Dedifferentiated amniotic fluid mesenchymal stem cell (primary cell): Measurements from ENCODE around the gene ATG13.

Experiments
- DNase-seq: peaks from one replicate; pipeline ENCODE4 v3.0.0-alpha.2; 2016; ENCODE audit errors: extremely low spot score

ATG13 gene

DNA sequence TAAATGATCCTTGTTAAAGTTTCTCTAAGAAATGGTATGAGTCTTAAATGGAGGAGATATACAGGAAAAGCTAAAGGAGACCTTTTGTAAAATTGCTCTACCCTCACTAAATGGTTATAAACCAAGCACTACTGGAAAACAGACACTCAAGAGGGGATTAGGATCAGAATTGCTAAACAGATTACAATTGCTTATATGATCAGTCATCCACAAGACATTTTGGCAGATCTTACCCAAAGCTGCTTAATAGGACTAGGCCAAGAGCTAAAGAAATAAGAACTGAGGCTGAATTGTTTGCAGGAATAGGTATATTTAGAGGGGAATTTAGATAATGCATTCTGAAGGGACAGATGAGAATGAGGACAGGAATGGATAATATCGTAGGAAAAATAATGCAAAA, 9.8 kb upstream of the ATG13 start:
- DNase-seq, result no peak

DNA sequence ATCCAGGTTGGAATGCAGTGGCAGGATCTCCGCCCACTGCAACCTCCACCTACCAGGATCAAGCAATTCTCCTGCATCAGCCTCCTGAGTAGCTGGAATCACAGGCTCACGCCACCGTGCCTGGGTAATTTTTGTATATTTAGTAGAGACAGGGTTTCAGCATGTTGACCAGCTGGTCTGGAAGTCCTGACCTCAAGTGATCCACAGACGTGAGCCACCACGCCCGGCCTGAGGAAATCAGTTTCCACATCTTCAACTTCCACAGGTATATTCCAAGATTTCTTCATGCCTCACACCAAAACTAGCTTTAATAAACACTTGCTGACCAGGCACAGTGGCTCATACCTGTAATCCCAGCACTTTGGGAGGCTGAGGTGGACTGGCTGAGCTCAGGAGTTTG, 8.0 kb upstream of the ATG13 start:
- DNase-seq, result no peak

DNA sequence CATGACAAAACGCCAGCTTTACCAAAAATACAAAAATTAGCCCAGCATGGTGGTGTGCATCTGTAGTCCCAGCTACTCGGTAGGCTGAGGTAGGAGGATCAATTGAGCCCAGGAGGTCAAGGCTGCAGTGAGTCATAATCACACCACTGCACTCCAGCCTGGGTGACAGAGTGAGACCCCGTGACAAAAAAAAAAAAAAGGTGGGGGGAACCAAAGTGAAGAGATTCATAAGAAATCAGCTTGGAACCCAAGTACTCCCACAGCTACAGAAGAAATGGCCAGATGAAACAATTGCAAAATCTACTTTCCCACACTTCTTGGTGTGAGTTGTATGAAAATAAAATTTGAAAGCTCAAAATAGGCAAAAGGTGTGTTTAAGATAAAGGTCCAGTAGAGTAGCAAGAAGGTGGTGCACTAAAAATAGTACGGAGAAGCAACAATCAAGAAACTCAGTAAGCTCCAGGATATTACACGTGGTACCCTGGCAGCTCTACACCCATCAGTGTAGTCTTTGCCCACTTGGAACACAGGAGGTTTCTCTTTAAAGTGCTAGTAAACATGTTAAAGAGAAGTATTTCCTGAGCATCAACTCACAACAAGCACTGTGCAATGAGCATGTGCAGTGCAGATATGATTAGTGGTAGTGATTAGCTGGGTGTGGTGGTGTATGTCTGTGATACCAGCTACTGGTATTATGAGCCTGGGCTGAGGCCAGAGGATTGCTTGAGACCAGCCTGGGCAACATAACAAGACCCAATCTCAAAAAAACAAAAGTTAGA, 5.6 kb upstream of the ATG13 start:
- DNase-seq, result no peak

DNA sequence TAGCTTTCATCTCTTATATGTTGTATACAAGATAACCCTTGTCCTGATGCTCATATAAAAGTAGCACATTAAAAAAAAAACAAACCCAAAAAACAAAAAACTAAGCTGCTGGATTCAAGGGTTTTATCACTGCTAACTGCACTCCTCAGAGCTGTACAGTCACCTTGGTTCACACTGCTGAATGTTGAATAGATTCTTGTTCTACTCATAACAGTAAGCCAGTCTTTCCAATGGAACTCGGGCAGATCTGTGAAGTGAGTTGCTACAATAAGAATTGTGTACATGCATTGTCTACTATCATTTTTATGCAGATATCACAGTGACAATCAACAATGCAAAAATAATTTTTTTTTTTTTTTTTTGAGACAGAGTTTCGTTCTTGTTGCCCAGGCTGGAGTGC, 5.0 kb upstream of the ATG13 start:
- DNase-seq, result no peak

DNA sequence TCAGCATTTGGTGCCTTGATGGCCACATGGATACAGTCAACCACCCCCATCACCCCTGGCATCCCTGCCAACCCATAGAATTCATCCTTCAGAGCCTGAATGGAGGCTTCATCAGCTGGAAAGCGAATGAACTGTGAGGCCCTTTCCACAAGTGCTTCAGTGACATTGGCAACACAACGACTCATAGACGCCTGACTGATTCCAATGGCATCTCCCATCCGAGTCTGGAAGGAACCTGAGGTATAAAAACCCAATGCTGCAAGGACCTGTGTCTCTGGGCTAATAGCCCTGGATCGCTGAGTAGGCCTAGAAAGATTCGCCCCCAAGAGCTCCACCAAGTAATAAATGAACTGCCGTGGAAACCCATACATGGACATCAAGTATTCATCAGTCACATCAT, 1.6 kb upstream of the ATG13 start:
- no peak for DNase-seq

DNA sequence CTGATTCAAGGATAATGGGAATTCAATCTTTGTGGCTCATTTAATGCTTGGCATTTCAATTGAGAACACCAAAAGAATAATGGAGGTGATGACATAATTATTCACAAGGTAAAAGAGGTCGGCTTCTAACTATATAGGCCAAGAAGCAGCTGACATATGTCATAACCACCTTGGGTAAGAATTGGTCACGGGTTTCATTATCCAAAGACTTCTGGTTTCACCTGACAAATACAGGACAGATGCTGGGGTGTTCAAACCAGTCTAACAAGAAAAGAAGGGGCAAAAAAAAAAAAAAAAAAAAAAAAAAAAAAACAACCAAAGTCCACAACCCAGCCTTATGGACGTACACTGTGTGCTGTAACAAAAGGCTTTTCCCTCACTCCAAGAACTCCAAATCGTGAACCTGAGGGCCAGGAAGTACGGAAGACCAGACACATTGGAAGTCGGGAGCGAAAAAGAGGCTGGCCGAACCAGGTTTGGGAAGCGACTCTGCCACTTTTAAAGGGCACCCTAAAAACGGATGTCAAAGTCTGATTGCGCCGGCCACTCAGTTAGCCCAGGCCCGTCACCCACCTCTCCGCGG, 711 bp upstream of the ATG13 start:
- peak; percentile 22 for DNase-seq

DNA sequence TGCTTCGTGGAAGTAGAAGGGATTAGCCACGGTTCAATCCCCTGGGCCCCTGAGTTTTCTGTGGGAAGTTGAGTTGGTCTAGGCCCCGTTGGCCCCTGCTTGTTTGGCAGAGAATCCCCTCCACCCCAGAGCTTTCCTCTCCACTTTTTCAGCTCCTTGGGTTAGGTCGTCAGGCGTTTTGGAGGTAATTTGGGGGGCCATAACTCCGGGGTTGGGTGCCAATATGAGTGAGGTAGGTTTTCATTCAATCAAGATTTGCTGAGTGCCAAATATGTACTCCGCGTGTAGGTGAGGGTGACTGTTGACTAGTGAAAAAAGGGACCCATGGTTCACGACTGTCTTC, 590 bp downstream of the ATG13 start:
- DNase-seq, result no peak

DNA sequence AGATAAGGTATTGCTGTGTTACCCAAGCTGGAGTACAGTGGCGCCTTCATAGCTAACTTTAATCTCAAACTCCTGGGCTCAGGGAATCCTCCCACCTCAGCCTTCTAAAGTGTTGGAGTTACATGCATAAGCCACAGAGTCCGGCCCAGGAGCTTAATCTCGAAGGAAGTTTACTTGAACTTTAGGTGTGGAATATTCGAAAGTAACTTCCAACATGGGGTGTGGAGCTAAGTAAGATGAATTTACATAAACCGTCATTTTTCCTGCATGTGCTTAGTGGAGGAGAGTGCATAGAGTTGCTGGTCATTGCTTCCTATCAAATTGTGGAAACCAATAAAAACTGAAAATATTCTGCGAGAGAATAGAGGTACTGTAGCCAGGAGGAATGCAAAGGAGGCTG, 1.5 kb downstream of the ATG13 start:
- DNase-seq, result no peak

DNA sequence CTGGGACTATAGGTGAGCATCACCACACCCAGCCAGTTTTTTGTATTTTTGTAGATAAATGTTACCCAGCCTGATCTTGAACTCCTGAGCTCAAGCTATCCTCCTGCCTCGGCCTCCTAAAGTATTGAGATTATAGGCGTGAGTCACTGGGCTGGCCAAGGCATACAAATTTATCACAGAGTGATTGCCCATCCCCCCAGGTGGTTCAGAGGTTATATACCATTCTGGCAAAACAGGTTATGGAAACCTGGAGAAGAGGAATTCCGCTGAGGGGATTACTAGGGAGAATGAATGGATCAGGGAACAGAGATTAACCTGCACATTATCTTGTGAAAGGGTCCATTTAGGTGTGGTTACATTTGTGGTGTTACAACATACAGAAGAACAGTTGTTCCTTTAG, 8.1 kb downstream of the ATG13 start:
- DNase-seq, result no peak

DNA sequence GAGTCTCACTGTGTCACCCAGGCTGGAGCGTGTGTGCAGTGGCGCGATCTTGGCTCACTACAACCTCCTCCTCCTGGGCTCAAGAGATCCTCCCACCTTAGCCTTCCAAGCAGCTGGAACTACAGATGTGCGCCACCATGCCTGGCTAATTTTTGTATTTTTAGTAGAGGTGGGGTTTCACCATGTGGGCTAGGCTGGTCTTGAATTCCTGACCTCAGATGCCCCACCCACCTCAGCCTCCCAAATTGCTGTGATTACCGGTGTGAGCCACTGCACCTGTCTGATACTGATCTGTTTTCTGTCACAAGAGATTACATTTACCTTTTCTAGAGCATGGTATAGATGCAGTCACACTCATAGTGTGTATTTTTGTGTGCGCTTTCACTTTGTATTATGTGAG, 11.6 kb downstream of the ATG13 start:
- no peak for DNase-seq

DNA sequence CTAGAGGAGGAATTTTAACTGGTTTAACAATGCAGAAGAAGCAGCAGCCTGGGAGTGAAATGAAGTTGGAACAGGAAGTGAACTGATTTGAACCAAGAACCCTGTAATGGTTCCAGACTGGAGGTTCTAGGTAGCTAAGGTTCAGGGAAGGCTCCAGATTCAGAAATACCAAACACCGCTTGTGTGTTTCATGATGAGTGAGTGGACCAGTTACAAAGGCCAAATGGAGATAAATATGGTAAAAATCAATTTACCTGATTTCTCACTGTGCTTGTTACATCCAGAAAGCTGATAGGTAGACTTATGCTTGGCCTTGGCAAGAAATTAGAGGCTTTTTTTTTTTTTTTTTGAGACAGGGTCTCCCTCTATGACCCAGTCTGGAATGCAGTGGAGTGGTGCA, 12.9 kb downstream of the ATG13 start:
- DNase-seq, result no peak

DNA sequence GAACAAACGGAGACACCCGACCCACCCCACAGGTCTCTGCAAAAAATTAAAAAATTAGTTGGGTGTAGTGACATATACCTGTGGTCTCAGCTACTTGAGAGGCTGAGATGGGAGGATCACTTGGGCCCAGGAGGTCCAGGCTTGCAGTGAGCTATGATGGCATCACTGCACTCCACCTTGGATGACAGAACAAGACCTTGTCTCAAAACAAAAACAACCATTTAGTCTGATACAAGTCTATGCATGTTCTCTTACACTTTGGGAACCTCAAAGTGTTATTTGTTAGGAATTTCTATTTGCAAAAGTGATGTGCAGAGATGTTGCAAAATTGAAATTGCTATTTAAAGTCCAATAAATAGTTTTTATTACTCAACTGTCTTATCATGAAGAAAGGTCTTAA, 14.3 kb downstream of the ATG13 start:
- DNase-seq, result no peak

DNA sequence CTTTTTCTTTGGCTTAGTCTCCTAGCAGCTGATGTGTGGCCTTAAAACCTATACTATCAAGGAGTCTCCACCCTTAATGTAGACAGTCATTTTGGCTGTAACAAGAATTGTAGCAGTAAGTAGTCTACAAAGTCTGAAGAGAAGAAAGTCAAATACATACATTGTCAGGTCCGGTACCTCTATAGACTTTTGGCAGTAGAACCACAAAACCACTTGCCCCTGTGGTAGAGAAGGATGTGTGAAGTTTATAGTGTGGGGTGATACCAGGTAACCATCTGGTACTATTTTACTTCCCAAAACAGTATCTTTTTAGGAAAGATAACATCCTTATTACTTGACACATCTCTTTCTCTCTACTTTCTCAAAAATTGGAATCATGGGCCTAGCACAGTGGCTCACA, 15.1 kb downstream of the ATG13 start:
- no peak for DNase-seq

DNA sequence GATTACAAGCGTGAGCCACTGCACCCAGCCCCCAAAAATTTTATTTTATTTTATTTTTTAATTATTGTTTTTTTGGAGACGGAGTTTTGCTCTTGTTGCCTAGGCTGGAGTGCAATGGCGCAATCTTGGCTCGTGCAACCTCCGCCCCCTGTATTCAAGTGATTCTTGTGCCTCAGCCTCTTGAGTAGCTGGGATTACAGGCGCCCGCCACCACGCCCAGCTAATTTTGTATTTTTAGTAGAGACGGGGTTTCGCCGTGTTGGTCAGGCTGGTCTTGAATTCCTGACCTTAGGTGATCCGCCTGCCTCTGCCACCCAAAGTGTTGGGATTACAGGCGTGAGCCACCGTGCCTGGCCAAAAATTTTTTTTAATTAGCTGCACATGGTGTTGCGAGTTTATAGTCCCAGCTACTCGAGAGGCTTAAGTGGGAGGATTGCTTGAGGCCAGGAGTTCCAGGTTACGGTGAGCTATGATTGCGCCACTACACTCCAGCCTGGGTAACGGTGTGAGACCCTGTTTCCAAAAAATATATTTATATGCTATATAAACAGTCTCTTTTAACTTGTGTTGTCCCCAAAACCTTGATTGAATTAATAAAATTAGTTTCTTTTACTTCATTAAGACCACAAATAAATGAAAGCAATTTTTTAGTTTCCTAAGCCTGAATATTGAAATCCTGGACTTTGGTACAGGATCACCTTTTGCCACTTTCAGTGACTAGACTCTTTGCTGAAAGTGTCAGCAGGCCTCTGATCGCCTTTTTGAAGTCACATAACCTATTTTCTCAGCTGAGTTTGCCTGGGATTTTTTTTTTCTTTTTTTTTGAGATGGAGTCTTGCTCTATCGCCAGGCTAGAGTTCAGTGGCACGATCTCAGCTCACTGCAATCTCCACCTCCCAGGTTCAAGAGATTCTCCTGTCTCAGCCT, 16.2 kb downstream of the ATG13 start:
- no peak for DNase-seq

DNA sequence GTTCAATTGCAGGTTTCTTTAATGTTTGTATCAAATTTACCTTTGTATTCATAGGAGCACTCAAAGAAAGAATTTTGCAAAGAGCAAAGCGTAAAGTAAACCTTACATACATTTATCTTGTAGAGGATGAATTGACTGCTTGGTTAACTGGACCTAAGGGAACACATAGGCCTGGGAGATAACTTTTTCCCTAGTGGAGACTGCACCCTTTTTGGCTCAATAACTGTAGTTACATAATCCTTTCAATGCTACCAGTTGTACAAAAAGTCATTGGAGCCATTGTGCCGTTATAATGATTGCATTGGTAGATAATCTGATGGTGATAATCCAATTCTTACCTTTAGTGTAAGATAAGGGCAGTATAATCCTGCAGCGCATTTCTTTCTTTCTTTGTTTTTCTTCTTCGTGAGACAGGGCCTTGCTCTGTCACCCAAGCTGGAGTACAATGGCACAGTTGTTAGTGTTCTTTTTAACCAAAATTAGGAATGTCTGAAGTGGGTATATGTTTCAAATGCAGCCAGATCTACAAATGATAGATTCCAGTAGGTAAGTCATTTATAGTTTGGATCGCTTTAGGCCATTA, 18.3 kb downstream of the ATG13 start:
- no peak for DNase-seq

DNA sequence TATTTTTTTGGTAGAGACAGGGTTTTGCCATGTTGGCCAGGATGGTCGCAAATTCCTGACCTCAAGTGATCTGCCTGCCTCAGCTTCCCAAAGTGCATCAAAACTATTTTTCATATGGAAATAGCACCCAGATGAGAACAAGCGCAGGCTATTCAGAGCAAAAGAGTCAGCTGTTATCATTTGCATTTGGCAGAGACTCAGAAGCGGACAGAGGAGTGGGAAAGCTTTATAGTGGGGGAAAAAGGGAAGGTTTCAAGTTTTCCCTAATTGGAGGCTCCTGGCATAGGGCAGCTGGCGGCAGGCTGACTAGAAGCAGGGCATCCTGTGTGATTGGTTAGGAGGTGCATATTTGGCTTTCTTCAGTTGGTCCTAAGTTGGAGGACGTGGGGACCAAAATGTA, 20.2 kb downstream of the ATG13 start:
- no peak for DNase-seq

DNA sequence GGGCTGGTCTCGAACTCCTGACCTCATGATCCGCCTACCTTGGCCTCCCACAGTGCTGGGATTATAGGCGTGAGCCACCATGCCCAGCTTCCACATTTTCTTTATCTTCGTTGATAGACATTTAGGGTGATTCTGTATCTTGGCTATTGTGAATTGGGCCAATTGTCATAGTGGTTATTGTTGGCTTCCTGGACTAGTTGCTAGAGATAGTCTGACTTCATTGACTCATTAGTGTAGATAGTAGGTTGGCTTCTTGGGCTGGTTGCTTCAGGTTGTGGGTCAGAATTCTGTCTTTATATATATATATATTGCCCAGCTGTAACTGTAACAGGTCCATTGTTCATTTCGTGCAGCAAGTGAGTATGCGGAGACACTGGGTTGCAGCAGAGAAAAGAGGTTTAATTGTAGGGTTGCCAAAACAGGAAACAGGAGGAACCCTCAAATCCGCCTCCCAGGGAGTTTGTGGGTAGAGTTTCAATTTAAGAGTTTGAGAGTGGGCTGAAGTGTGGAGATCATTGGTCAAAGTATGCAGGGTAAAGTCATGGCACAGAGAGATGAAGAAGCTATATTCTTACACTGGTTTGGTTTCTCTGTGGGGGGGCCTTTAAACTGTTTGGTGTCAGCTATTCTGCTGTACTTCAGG, 22.0 kb downstream of the ATG13 start:
- DNase-seq, result peak; percentile 9

DNA sequence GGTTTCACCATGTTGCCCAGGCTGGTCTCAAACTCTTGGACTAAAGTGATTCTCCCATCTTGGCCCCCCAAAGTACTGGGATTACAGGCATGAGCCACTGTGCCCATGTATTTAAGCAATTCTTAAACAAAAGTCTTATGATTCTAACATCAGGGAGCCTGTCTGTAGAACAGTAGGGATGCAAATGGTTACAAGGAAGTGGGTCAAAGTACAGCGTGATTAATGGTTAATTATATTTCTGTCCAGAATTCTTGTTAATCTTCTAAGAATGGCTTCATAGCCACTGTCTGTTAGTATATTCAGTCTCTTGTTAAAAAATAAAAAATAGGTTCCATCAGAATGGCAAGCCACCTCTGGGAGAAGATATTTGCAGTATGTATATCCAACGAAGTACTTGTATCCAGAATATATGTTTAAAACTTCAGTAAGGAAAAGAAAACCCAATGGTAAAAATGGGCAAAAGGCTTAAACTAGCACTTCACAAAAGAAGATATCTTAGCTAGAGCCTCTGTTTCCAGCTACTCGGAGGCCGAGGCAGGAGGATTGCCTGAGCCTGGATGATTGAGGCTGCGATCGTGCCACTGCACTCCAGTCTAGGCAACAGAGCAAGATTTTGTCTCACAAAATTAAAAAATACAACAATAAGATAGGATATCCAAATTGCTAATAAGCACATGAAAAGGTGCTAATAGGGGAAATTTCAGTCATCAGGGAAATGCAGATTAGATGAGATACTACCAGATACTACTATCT, 22.9 kb downstream of the ATG13 start:
- DNase-seq, result peak; percentile 8

DNA sequence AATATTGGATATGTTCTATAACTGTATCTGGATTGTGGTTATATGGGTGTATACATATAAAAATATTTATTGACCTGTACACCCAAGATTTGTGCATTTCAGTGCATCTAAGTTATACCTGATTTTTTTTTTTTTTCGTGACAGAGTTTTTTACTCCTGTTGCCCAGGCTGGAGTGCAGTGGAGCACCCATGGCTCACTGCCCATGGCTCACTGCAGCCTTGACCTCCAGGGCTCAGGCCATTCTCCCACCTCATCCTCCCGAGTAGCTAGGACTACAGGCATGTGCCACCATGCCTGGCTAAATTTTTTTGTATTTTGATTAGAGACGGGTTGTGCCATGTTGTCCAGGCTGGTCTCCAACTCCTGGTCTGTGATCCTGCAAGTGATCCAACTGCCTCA, 24.3 kb downstream of the ATG13 start:
- no peak for DNase-seq

DNA sequence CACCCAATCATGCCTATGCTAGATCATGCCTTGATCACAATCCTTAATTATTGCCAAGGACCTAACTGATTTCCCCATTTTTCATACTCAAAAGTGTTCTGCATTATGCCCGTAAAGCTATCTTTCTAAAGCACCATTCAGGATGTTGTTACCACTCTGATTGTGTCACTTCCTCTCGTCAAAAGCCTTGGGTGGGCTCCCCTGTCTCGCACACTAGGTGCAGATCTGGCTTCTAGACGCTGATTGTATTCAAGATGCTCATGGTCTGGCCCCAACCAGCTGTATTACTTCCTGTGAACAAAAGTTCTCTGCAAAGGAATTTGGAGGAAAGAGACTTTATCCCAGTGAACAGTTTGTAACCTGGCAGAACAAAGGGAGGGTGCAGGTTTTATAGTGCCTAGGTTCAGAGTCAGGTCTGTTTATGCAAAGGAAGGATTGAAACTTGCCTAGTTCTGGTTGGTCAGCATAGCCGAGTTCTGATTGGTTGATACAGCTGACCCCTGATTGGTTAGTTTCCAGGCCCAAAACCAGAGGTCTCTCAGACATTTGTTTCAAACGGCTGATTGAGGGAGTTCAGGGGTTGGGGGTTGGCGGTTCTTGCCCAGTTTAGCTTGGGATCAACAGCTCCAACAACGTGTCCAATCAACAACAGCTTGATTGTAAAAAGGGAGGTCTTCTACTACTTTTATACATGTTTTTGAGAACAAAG, 25.4 kb downstream of the ATG13 start:
- DNase-seq, result peak; percentile 12

DNA sequence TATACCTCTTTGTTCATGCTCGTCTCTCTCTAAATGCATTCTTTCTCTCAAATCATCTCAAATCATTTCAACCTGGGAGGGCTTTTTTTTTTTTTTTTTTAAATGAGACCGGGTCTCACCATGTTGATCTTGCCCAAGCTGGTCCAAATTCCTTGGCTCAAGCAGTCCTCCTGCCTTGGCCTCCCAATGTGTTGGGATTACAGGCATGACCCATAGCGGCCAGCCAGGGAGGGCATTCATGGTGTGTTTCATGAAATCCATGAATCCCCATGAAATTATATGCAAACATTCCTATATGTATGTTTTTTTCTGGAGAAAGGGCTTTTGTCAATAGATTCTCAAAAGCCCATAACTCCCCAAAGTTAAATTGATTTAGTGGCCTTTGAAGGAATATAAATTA, 26.2 kb downstream of the ATG13 start:
- DNase-seq, result no peak
